Liver (tissue), 2 donors: Measurements from ENCODE around the gene LGALS7B.
"Not testable (repeated sequence)": the region's sequence is repeated elsewhere in the genome, so short reads cannot be mapped to it uniquely, and the experiment has no call there.

Experiments
- TF ChIP-seq, protein P1 (sequence below): fragments of 150-350 bp; IDR thresholded peaks from 2 replicates; pipeline ENCODE4 v1.5.1; 2017; ENCODE audit warnings: improper control_type of control experiment, low read depth, low read length; ENCODE audit not compliant: missing input control
- TF ChIP-seq, protein P2 (sequence below): IDR thresholded peaks from 2 replicates; pipeline ENCODE4 v1.6.1; 2016; ENCODE audit warnings: antibody characterized with exemption
- donor health status: healthy.

DNA sequence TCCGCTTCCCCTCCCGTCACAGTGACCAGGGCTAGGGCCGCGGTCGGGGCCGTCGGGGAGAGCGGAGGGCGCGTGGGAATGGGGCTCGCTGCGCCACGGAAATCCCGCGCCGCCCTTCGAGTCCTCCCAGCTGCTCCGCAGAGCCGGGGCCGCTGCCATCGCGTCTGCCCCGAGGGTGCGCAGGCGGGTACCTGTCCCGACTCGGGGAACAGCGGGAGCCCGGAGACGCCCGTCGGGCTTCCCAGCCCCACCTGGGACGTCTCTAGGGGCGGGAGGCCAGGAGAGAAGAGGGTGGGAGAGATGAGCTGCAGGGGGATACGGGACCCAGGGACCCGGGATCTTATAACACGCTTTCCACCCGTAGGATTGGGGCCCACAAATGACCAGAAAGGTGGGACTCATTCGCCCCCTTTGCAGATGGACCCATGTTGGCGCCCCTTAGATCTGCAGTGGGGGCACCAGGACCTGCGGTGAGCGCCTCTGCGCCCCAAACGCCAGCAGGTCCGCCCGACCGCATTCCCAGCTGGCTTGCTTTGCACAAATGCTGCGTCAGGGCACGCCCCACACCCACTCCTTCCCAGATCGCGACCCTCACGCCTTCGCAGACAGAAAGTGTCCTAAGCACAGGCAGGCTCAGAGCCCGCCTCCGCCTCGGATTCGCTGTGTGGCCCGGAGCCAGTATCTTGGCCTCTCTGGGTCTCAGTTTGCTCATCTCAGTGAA is 18.6 kb upstream of the LGALS7B start:
- TF ChIP-seq, protein P1, sequence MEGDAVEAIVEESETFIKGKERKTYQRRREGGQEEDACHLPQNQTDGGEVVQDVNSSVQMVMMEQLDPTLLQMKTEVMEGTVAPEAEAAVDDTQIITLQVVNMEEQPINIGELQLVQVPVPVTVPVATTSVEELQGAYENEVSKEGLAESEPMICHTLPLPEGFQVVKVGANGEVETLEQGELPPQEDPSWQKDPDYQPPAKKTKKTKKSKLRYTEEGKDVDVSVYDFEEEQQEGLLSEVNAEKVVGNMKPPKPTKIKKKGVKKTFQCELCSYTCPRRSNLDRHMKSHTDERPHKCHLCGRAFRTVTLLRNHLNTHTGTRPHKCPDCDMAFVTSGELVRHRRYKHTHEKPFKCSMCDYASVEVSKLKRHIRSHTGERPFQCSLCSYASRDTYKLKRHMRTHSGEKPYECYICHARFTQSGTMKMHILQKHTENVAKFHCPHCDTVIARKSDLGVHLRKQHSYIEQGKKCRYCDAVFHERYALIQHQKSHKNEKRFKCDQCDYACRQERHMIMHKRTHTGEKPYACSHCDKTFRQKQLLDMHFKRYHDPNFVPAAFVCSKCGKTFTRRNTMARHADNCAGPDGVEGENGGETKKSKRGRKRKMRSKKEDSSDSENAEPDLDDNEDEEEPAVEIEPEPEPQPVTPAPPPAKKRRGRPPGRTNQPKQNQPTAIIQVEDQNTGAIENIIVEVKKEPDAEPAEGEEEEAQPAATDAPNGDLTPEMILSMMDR: not testable (repeated sequence)
- TF ChIP-seq, protein P2, sequence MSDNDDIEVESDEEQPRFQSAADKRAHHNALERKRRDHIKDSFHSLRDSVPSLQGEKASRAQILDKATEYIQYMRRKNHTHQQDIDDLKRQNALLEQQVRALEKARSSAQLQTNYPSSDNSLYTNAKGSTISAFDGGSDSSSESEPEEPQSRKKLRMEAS: not testable (repeated sequence)
